HK-2 (cell line): ENCODE results near the gene FSD1.
"Not testable (repeated sequence)": the region's sequence is repeated elsewhere in the genome, so short reads cannot be mapped to it uniquely, and the experiment has no call there.

Experiments
- DNase-seq: peaks from one replicate; pipeline ENCODE4 v3.0.0-alpha.2; 2018; ENCODE audit not compliant: unreplicated experiment

Gene FSD1

DNA sequence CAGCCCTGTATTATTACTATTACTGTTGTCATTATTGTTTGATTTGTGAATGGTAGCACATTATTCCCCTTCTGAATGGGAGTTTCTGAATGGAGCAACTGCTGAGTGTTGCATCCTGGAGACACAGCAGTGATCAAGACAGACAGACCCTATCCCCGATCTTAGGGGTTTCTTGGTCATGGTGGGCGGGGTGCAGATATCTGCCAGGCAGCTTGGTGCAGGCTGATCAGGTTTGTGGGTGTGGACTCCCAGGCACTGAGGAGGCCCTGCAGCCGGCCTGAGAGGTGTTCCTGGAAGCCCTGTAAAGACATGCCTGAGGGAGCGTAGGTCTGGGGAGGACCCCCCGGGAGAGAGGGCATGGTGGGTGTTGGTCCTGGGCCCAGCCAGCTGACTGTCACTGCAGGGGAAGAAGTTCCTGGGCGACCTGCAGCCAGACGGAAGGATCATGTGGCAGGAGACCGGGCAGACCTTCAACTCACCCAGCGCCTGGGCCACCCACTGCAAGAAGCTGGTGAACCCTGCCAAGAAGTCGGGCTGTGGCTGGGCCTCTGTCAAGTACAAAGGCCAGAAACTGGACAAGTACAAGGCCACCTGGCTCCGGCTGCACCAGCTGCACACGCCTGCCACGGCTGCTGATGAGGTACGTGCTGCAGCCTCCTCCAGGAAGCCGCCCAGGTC is 41.1 kb downstream of the FSD1 start:
- DNase-seq, result no peak

GRCh38 chr19:4346020-4346383 is 41.6 kb downstream of the FSD1 start:
- no peak for DNase-seq

DNA sequence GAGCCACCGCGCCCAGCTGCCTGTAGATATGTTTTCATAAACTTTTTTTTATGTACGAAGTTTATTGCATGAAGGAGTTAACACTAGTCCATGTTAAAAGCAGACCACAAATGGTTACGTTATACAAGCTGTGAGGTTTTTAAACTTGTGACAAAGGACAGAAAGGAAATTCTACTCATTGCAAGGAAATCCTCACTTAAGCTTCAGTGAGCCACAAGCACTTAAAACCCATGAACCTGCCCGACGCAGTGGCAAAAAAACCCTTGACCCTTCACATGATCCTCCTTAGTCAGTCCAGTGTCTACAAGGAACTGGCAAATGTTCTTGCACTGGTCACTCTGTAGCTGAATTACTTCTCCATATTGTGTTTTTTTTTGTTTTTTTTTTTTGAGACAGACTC is 43.1 kb downstream of the FSD1 start:
- DNase-seq, result no peak

DNA sequence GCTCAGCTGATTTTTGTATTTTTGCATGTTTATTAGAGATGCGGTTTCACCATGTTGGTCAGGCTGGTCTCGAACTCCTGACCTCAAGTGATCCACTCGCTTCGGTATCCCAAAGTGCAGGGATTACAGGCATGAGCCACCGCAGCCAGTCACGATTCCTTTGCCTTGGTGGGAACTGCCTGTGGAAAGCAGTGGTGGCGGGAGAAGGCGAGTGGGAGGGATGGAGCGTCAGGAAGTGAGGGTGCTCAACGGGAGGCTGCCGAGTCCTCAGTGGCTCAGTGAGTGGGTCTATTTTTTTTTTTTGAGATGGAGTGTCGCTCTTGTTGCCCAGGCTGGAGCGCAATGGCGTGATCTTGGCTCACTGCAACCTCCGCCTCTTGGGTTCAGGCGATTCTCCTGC is 44.8 kb downstream of the FSD1 start:
- DNase-seq, result not testable (repeated sequence)

GRCh38 chr19:4350111-4350510 is 45.7 kb downstream of the FSD1 start:
- no peak for DNase-seq

GRCh38 chr19:4350726-4351125 is 46.3 kb downstream of the FSD1 start:
- DNase-seq, result no peak

DNA sequence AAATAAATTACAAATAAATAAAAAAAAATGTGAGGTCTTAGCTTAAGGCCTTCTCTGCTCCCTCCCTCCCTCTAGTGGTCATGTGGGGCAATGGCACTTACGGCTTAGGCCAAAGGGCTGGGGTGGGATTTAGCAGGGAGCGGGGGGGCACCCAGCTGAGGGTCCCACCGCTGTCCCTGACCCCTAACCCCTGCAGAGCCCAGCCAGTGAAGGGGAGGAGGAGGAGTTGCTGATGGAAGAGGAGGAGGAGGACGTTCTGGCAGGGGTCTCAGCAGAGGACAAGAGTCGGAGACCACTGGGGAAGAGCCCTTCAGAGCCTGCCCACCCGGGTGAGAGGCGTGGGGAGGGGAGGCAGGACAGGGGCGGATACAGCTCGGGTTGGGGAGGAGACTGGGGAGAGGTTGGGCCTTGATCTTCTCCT is 48.3 kb downstream of the FSD1 start:
- DNase-seq, result no peak

GRCh38 chr19:4354282-4354681 is 49.9 kb downstream of the FSD1 start:
- DNase-seq, result no peak

GRCh38 chr19:4354897-4355296 is 50.5 kb downstream of the FSD1 start:
- no peak for DNase-seq

DNA sequence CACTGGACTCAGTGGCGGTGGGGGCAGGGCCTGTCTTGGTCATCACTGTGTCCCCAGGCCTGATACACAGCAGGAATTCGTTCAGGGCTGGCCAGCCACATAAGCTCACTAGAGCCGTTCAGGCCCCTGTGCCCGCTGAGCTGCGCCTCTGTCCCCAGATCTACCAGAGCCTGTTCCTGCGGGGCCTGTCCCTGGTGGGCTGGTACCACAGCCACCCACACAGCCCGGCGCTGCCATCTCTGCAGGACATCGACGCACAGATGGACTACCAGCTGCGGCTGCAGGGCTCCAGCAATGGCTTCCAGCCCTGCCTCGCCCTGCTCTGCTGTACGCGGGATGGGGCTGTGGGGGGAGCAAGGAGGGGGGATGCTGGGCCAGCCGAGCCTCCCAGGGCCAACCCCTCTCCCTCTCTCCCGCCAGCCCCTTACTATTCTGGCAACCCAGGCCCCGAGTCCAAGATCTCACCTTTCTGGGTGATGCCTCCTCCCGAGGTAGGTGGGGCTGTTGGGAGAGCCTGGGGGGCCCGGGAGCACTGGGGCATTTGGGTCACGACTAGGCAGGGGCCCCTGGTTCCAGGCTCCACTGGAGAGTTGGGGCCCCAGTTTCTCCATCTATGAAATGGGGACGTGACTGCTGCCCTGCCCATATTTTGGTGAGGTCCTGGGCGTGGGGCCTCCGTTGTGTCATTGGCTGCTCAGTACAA is 52.8 kb downstream of the FSD1 start:
- DNase-seq, result no peak

- DNase-seq, result no peak
Observed at GRCh38 chr19:4357921-4358326, 53.5 kb downstream of the FSD1 start.

GRCh38 chr19:4358709-4359626 is 54.6 kb downstream of the FSD1 start:
- no peak for DNase-seq

DNA sequence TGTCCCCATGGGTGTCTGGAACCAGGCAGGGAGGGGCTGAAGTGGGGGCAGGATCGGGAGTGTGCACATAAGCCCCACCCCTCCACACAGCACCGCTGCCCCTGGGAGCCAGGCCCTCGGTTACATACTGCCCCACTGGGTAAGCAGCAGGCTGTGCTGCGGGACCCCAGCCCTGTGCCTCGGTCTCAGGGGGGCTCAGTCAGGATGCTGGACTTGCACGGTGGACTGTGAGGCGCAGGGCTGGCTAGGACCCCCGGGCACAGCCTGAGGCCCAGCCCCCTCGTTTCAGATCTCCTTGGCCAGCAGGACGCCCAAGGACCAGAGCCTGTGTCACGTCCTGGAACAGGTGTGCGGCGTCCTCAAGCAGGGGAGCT is 55.2 kb downstream of the FSD1 start:
- DNase-seq, result no peak

- no peak for DNase-seq
Observed at GRCh38 chr19:4360081-4360569, 55.7 kb downstream of the FSD1 start.

DNA sequence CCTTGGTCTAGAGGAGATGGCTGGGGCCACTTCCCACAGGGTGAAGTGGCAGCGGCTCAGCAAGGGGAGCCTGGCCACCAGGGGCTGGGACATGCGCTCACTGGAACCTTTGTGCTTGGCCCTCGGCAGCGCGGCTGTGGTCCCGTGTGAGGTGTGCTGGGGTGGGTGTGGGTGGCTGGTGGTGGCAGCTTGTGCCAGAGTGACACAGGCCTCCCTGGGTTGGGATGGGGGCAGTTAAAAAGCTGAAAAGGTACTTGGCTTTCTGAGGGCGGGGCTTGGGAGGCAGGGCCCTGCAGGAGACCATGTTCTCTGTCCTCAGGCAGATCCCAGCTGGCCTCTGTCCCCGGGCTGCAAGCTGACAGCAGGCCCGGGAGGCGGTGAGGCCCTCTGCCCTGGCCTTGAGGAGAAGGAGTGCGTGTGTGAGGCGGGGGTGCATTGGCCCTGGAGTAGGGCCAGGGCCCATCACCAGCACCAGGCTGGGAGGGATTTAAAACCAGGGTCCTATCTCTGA is 56.3 kb downstream of the FSD1 start:
- no peak for DNase-seq

- DNase-seq, result no peak
Observed at GRCh38 chr19:4361152-4362046, 57.0 kb downstream of the FSD1 start.

DNA sequence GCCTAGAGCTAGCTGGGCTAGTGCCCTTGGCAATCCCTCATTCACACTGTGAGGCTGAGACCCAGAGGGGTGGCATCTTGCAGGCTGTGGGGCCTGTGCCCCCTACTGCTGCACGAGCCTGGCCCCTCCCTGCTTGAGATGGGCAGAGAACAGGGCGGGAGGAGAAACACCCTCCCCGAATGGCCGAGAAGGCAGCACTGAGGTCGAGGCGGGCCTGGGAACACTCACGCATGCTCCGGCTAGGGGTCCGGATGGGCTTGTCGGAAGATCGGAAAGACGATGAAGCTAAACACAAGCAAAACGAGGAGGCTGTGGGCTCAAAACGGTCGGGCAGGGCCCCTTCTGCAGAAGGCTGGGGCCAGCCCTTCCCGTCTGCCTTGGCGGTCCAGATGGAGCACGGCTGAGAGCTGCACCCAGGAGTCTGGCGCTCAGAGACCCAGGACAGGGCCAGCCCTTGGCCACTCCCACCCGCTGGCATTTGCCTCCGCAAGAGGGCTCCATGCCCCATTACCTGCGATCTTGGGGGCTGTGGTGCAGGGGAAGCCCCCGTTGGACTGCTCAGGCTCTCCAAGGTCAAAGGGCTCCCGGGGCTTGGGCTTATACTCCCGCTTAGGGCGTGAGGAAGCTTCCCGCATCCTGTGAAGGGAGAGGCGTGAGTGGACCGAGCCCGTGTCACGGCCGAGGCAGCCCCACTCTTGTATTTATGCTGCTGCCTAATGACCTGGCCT is 57.9 kb downstream of the FSD1 start:
- no peak for DNase-seq

DNA sequence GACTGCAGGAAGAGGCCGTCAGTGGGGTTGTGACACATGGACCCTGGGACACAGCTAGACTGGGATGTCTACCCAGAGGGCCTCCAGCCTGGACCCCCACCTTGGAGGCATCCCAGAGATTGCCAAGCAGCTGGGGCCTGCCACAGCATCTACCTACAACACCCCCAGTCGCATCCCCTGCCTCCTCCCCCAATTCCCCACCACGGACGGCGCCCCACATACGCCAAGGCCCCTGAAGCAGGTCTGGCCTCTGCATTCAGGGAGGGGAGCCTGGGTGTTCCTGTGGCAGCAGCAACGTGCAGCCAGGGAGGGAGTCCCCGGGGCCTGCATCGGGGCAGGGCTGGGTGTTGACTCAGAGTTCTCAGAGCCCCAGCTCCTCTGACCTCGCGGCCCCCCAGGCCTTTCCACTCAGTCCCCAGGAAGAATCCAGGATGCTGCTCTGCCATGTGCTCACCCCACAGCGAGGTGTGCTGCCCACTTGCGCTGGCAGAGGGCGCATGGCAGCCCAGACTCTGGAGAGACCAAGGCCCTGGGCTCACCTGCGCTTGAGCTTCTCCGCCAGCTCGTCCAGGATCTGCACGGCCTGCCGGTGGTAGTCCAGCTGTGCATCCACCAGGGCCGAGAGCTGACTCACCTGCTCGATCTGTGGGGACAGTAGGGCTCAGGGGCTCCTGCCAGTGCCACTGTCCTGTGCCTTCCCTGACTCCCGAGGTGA is 58.6 kb downstream of the FSD1 start:
- no peak for DNase-seq

GRCh38 chr19:4363571-4364304 is 59.3 kb downstream of the FSD1 start:
- DNase-seq, result no peak
